Midbrain (tissue), 1 donor: Measurements from ENCODE around the gene MANF.

Experiments used
- DNase-seq: peaks from one replicate; lab custom pipeline; 2025; lab: John Stamatoyannopoulos, UW

MANF gene

DNA sequence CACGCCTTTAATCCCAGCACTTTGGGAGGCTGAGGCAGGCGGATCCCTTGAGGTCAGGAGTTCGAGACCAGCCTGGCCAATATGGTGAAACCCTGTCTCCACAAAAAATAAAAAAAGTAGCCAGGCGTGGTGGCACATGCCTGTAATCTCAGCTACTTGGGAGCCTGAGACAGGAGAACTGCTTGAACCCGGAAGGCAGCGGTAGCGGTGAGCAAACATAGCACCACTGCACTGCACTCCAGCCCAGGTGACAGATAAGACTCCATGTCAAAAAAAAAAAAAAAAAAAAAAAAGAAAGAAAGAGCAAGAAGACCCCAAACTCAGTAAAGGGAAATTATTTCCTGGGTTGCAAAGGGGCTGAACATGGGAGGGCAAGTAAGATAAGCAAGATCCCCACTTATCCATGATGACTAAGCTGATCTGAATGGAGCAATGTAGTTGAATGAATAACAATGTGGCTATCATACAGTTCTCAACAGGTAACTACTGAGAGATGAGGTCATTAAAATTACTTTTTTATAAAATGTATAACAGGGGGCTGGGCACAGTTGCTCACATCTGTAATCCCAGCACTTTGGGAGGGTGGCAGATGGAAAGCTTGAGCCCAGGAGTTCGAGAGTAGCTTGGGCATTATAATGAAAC lies 52.0 kb downstream of the MANF start:
- no peak for DNase-seq
